AG04450 (cell line): ENCODE results near the gene CFL2. TPM values are rescaled to one million over a fixed set of nuclear protein-coding genes. Genes with fewer than 3 reads are reported as not detected.

Experiments used
- CTCF ChIA-PET: fragments of 300-600, 350-600 bp; formaldehyde crosslinking; extraction: SDS; loops from one replicate; lab custom pipeline; 2022; ENCODE audit warnings: antibody characterized with exemption, inconsistent platforms; lab: Charles Lee
- POLR2A ChIA-PET: fragments of 350-600 bp; formaldehyde crosslinking; extraction: SDS; loops from one replicate; lab custom pipeline; 2021; ENCODE audit warnings: antibody characterized with exemption, inconsistent platforms; lab: Yijun Ruan, JAX
- DNase-seq: peaks from one replicate; pipeline ENCODE4 v3.0.0-alpha.2; 2011; ENCODE audit warnings: low read depth, low spot score
- H3K27ac ChIP-seq: one replicate; pipeline ENCODE4 v1.5.1; 2012; ENCODE audit warnings: low read depth, low read length, control low read depth
- H3K27me3 ChIP-seq: one replicate; pipeline ENCODE4 v1.6.0; 2012; ENCODE audit warnings: low read length; ENCODE audit not compliant: control insufficient read depth, insufficient read depth
- H3K4me3 ChIP-seq: 2 replicates; pipeline ENCODE4 v1.5.1; 2011; ENCODE audit warnings: mild to moderate bottlenecking, low read depth, low read length, control low read depth
- H3K9me3 ChIP-seq: 2 replicates; pipeline ENCODE4 v1.5.1; 2012; ENCODE audit warnings: low read length; ENCODE audit not compliant: control insufficient read depth, insufficient read depth
- polyA minus RNA-seq: library from RNA; depleted of rRNA, polyadenylated mRNA; stranded (reverse); fragments of >200 nt; gene quantifications from 2 replicates; pipeline ENCODE4 v1.2.3, GENCODE V29; 2011; rRNA and poly(A)+ RNA removed
- polyA plus RNA-seq: library from polyadenylated mRNA; depleted of rRNA; stranded (reverse); fragments of >200 nt; gene quantifications from 2 replicates; pipeline ENCODE4 v1.2.3, GENCODE V29; 2011; rRNA removed
- TF ChIP-seq, protein P1 (sequence below): IDR thresholded peaks from 2 replicates; pipeline ENCODE4 v1.5.1; 2011; ENCODE audit warnings: low read depth, low read length, control low read depth, inconsistent platforms

Gene CFL2
- polyA plus RNA-seq: 163 and 229 TPM in 2 replicates
- polyA minus RNA-seq: 56.6 and 121 TPM in 2 replicates

DNA sequence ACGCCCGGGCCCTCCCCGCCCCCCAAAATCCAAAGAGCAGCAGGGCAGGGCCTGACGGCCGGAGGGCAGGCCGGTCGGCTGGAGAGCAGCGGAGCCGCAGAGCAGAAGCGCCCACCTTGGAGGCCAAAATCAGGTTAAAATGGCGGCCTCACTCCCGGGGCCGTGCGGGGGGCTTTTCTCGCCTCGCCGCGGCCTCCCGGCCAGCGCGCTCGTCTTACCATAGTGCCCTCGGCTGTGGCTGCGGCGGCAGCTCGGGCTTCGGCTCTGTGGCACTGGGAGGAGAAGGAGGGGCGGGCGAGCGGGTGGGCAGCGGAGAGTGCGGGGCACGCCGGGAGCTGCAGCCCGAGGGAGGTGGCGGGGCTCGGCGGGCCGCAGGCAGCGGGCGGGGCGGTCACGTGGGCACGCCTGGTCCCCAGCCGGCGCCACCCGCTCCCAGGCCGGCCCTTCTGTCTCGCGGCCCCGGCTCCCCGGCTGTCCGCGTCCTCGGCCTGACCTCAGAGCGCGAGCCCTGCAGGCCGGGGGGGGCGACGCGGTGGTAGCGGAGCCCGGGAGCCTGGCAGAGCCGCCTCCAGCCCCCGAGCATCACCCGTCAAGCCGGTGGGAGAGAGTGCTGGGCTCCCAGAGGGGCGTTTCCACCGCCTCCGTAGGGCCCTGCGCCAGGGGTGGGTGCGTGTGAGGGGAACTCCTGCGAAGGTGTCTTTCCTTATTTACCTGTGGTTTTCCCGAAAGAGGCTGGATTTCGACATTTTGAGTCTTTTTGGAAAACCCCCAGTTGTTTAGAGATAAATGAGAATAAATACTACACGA, at the start of gene CFL2:
TSS of gene CFL2 (minus strand) at position 274 of the 807 bp plus-strand sequence. CDS start at position 221, 53 bp downstream.
- TF ChIP-seq, protein P1, sequence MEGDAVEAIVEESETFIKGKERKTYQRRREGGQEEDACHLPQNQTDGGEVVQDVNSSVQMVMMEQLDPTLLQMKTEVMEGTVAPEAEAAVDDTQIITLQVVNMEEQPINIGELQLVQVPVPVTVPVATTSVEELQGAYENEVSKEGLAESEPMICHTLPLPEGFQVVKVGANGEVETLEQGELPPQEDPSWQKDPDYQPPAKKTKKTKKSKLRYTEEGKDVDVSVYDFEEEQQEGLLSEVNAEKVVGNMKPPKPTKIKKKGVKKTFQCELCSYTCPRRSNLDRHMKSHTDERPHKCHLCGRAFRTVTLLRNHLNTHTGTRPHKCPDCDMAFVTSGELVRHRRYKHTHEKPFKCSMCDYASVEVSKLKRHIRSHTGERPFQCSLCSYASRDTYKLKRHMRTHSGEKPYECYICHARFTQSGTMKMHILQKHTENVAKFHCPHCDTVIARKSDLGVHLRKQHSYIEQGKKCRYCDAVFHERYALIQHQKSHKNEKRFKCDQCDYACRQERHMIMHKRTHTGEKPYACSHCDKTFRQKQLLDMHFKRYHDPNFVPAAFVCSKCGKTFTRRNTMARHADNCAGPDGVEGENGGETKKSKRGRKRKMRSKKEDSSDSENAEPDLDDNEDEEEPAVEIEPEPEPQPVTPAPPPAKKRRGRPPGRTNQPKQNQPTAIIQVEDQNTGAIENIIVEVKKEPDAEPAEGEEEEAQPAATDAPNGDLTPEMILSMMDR: no peak
- no peaks in the 10 kb centered on the region for H3K9me3 ChIP-seq
- peak within 1 kb of the TSS; percentile 75 for H3K4me3 ChIP-seq
- ChIA-PET CTCF (interaction anchor here (3.1 kb wide), 1 partner anchor 9 kb away, joined by 21 read pairs; no protein-coding TSS in a partner anchor), POLR2A (interaction anchor here (1.8 to 2.6 kb wide), 2 partner anchors 9 to 14 kb away, joined by 10 to 29 read pairs; no protein-coding TSS in a partner anchor)
- DNase-seq: no peak
- no peaks in the 10 kb centered on the region for H3K27me3 ChIP-seq
- peak within 1 kb of the TSS; percentile 94 for H3K27ac ChIP-seq

DNA sequence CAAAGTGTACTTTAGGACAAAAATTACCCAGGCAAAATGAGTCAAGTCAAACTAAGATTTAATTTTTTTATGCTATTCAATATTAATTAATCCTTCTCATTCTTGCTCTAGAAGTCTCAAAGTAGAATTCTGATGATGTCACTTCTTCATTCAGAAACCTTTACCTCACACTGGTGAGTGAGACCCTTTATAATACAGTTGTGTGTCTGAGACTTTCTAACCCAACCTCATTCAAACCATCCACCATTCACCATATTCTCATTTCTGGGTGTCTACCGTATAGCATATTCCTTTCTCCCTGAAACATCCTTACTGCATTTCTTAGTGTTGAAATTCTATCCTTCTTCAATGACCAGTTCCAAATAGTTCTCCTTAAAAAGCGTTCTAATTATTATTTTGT, 40.8 kb upstream of the CFL2 start:
- DNase-seq: no peak
- CTCF ChIA-PET: no interaction called here
- TF ChIP-seq, protein P1: no peak
- POLR2A ChIA-PET: no interaction called here
- no peaks in the 10 kb centered on the region for H3K27me3 ChIP-seq
- no peak overlapping the region for H3K4me3 ChIP-seq
- H3K27ac ChIP-seq: no peak overlapping the region
- no peaks in the 10 kb centered on the region for H3K9me3 ChIP-seq

DNA sequence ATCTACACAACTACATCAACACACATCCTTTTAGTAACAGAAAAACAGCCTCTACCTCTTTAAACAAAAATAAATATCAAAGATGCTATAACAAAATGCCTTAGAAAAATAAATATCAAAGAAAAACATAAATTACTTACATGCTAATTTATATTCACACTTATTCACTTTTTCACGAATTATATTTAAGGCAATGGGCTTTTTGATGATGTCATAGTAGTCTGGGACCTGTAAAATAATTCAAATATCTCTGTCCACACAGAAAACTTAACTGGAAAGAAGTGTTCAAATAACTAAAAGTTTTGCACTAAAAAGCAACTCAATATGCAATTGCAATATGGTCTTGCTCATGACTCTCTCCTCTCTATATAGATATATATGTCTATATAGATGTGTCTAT, 40.3 kb upstream of the CFL2 start:
- H3K9me3 ChIP-seq: no peaks in the 10 kb centered on the region
- no peak overlapping the region for H3K27ac ChIP-seq
- POLR2A ChIA-PET: no interaction called here
- CTCF ChIA-PET: no interaction called here
- DNase-seq: no peak
- H3K4me3 ChIP-seq: no peak overlapping the region
- no peaks in the 10 kb centered on the region for H3K27me3 ChIP-seq
- TF ChIP-seq, protein P1: no peak

DNA sequence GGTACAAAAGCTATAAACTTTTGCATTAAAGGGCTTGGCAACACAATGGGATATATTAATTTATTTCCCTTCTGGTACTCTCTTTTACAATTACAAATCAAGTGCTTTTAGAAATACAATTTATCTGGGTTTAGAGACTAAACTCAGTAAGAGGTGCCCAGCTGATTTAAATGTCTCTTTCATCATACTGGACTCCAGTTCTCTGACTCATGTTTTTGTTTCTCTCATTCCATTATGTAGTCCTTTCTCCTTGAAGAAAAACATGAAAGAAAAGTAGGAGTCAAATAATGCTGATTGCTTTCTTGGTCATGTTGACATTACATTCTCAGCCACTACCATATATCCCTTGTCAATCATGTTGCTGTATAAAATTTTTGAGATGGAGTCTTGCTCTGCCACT, 36.3 kb upstream of the CFL2 start:
- ChIA-PET CTCF (interaction anchor here (2.3 kb wide), 1 partner anchor 28 kb away, joined by 17 read pairs; no protein-coding TSS in a partner anchor), POLR2A (no interaction called here)
- Histone ChIP-seq H3K27ac (no peak overlapping the region), H3K27me3 (no peaks in the 10 kb centered on the region), H3K9me3 (no peaks in the 10 kb centered on the region), H3K4me3 (no peak overlapping the region)
- DNase-seq: peak; percentile 34
- TF ChIP-seq, protein P1: no peak

DNA sequence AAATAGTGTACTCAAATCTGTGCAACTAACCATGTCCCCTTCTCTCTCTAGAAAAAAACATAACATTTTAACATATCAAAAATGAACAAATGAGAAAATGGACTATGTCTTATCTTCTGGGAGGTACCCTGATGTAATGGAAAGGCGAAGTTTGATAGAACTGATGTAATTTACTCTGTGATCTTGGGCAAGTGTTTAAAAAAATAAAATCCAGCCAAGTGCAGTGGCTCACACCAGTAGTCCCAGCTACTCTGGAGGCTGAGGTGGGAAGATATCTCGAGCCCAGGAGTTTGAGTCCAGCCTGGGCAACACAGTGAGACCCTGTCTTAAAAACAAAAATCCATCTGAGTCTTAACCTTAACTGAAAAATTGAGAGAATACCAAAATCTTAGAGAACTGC, 35.8 kb upstream of the CFL2 start:
- Histone ChIP-seq H3K4me3 (no peak overlapping the region), H3K27me3 (no peaks in the 10 kb centered on the region), H3K27ac (no peak overlapping the region), H3K9me3 (no peaks in the 10 kb centered on the region)
- TF ChIP-seq, protein P1: no peak
- ChIA-PET CTCF (interaction anchor here (2.3 kb wide), 1 partner anchor 28 kb away, joined by 17 read pairs; no protein-coding TSS in a partner anchor), POLR2A (no interaction called here)
- no peak for DNase-seq
